Ovary (tissue), 3 donors: ENCODE measurements around the gene SLC29A1.

ENCODE experiments used
- CTCF ChIP-seq, 3 donors: fragments of 450-650 bp in 2 of 3; fragments of 200-600 bp in 1 of 3; IDR thresholded peaks; one replicate each; pipeline versions ENCODE4 v1.5.1 to v1.8.0; 2016 to 2022; ENCODE audit warnings: antibody characterized with exemption in 3 of 3, mild to moderate bottlenecking in 1 of 3
- EP300 ChIP-seq: sonication (generic); formaldehyde crosslinking; IDR thresholded peaks from one replicate; pipeline ENCODE4 v1.6.1; 2017; ENCODE audit warnings: antibody characterized with exemption
- POLR2A ChIP-seq: fragments of 450-650 bp; IDR thresholded peaks from one replicate; pipeline ENCODE4 v1.6.1; 2017; ENCODE audit warnings: antibody characterized with exemption, mild to moderate bottlenecking, moderate library complexity
- donor health status: DM: no; HTN: no; CAD: no.

- TF ChIP-seq CTCF (IDR thresholded peaks at IDR 0.05) (no peak), EP300 (no peak), POLR2A (no peak)
These were observed 22.1 kb downstream of the SLC29A1 start for GRCh38 chr6:44245391-44245911.
